NCI-H460 (cell line): ENCODE measurements around the gene RGPD6. TPM values are rescaled to one million over a fixed set of nuclear protein-coding genes. Genes with fewer than 3 reads are reported as not detected.
"Not testable (repeated sequence)": the region's sequence is repeated elsewhere in the genome, so short reads cannot be mapped to it uniquely, and the experiment has no call there.

Experiments
- DNase-seq: peaks from one replicate; pipeline ENCODE4 v3.0.0-alpha.2; 2016; ENCODE audit warnings: low read depth; ENCODE audit errors: extremely low read depth
- polyA plus RNA-seq: library from polyadenylated mRNA; depleted of rRNA; stranded (reverse); fragments of >200 nt; gene quantifications from 2 replicates; pipeline ENCODE4 v1.2.3, GENCODE V29; 2014; cell fraction: nucleus; rRNA removed
- total RNA-seq: library from RNA; depleted of rRNA; stranded (reverse); fragments of >200 nt; shearing (Covaris generic); gene quantifications from 2 replicates; pipeline ENCODE4 v1.2.3, GENCODE V29; 2014; rRNA removed

RGPD6 gene
- total RNA-seq: 18.0 and 20.6 TPM in 2 replicates
- 15.6 and 18.3 TPM in 2 replicates for polyA plus RNA-seq

DNA sequence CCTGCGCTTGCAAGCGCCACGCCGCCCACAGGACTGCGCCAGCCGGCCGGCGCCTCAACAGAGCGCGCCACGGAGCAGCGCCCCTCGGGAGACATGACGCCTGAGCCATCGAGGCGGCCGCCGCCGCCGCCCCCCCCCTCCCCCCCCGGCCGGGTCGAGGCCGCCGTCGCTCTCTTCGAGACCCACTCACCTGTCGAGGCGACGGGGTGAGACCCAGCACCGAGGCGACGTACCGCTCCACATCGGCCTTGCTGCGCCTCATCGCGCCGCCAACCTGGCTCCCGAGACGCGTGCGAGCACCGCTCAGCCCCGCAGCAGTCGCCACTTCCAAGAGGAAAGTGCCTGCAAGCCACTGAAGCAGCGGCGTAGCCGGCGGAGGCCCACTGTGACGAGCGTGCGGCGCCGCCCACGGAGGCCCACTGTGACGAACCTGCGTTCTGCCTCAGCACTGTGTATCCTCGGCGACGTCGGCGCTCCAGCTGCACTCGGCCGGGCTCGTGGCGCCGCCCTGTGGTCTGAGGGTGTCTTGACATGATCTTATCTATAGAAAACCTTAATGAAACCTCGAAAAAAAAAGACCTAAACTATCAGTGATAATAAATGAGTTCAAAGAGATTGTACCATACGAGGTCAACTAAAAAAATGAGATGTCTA is at the start of gene RGPD6:
RGPD6 (minus strand) TSS at position 460 of the 654 bp plus-strand sequence; CDS start at position 262, 198 bp downstream.
- not testable (repeated sequence) for DNase-seq

DNA sequence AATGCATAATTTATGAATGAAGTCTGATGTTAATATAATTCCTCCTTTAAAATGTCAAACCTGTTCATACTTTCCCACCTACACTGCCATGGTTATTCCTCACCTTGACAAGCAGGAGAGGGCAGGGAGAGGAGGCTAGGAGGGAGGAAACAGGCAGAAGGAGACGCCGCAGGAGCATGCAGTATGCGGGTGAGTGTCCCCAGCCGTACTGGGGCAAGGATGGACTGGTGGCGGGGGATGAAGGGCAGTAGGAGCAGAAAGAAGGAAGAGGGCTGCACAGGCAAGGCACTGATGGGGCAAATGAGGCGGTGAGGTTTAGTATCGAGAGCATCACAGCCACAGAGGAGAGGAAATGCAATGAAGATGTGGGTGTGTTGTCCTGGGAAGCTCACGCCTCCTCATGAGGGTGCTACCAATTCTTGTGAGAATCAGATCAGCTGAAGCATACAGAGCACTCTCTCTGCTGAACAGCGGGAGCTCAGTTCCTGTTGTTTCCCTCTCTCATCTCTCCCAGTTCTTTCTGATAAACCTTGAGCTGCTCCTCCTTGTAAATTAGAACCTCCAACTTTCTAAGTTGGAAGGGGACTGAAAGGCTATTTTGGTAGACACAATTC is 42.4 kb upstream of the RGPD6 start:
- DNase-seq: not testable (repeated sequence)

DNA sequence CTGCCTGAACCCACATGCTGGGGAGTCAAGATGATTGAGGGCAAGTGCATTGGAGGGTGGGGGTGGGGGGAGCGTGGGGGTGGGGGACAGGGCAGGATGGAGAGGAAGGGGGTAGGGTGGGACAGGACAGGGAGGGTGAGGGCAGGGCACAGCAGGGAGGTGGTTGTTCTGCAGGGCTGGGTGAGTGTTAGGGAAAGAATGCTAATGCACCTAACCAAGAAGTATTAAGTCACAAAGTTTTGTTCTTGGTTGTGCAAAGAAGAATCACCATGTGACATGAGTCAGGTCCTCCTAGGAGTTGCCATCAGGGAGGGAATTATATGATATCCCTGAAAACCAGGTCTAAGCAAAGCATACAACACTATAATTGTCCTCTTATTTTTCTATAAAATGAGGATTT is 36.9 kb upstream of the RGPD6 start:
- not testable (repeated sequence) for DNase-seq

DNA sequence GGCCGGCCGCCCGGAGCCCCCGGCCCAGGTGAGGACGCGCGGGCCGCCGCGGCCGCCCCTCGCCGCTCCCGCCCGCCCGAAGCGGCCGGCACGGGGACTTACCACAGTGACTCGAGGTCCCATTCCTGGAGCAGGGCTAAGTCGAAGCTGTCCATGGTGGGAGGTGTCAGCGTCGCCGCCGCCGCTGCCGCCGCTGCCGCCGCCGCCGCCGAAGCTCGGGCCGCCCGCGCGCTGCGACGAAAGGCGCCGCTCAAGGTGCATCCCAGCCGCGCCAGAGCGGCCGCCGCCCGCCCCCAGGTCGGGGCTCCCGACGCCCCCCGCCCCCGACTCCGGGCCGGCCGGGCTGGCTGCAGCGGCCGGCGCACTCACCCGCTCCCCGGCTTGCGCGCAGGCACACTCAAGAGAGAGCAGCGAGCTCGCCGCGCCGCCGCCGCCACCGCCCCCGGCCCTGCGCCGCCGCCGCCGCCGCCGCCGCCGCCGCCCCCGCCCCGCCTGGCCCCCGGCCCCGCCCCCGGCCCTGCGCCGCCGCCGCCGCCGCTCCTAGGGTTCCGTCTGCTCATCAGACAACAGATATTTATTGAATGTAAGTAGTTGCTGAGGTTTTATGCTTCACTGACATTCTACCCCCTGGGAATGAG is 33.7 kb upstream of the RGPD6 start:
- DNase-seq: not testable (repeated sequence)

DNA sequence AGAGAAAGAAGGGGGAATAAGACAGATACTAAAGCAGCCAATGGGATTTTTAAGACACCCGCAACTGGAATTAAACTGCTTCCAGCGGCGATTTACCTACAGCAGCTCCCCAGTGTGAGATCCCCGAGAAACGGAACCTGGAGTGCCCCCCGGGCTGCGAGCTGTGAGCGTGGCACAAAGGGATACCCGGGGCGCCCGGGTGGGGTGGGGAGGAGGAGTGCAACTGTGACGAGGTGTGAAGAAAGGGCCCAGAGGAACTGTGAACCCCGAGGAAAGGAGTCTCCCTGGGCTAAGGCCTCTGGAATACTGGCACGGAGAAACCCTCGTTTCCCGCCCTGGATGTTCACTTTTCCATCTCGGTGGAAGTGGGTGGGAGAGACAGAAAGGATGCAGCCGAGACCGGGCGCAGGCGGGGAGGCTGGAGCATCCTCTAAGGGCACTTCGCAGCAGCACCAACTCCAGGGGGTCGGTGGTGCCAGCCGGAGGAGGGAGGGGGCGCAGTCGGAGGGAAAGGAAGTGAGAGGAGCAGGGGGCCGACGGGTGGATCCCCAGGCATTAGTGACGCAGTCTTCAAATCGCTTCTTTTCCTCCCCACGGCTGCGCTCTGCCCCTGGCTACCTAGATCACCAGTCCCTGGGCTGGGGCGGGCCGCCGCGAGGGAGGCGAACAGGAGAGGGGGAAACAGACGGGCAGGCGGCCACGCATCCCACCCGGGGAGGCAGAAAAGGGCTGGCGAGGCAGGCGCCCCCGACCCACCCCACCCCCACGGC is 33.0 kb upstream of the RGPD6 start:
- DNase-seq: not testable (repeated sequence)

DNA sequence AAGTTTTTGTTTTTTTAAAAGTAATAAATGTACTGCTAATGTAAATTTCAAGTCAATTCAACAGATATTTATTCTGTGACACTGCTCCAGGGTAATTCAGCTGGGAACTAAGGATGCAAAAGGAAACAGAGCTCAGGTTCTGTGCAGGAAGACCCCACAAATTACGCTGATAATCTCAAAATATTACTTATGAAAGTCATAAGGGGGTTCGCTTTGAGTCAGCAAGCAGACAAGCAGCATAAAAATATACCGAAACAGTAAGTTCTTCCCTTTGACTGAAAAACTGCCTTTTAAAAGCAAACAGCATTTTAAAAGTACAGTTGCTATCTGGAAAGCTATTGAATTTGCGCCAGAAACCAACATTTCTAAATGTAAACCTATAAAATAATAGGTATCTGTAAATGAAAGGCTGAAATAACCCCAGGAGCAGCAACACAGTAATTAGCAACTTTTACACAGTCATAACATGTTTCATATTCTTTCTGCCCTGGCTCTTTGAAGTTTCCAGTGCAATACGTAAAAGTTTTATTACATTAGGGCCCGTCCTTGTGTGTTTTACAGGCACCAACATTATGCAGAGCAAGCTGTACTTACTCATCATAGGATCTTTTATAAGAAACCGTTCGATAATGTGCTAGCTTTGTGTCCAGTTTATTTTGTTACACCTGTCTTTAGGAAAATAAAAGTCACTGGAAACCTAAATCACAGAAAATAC is 31.9 kb upstream of the RGPD6 start:
- not testable (repeated sequence) for DNase-seq

DNA sequence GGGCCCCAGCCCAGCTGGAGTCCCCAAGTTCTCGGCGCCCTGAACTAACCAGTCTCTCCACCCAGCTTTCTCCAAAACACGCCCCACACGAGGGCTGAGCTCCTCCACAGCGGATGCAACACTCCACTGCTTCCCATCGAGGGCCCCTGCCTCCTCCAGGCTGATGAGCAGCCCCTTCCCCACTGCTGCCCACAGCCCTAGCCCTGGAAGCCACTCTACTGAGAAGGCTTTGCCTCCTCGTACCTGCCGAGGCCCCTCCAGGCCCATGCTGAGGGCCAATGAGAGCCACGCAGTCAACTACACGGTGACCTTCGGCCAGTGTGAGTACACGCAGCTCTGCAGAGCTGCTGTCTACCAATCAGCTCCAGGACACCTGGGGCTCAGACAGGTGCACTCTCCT is 28.0 kb upstream of the RGPD6 start:
- not testable (repeated sequence) for DNase-seq

DNA sequence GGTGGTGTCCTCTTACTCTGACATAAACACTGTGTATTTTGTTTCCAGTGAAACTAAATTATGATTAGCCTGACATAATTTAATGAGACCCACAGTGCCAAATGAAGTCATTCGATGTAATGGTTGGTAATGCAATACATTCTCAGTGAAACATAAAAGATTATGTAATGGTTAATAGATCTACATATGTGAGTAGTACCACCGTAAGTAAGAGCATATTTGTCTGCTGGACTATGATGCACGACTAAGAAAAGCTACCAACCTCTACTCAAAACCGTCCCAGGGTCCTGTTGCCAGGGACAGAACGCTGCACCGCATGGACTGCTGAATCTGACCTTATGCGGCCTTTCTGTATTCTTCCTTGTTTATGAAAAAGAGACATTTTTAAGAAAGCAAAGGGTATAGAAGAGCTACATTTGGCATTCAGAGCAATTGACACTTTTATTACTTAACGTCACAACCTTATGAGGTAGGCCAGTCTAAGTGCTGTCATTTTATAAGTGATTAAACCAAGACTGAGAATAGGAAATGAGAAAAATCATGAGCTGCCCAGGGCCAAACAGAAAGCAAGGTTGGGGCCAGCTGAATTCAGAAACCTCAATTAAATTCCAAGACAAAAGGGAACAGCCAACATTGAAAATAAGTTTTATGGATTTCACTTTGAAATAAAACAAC is 27.0 kb upstream of the RGPD6 start:
- DNase-seq: not testable (repeated sequence)

DNA sequence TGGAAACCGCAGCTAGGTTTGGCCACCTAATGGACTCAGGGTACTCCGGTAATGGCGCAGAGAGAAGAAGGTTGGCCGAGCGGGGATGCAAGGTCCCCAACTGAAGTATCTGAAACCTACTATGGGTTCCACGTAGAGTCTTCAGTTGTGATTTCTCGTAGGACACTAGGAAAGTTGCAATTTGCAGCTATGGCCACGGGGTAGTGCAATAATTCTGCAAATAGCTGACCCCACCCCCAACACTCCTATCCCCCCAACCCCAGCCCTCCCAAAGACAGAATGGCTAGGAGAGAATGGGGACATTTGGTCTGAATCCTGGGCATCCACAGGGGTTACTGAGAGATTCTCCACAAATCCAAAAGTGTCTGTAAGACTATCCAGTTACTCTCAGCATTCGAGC is 25.1 kb upstream of the RGPD6 start:
- not testable (repeated sequence) for DNase-seq

DNA sequence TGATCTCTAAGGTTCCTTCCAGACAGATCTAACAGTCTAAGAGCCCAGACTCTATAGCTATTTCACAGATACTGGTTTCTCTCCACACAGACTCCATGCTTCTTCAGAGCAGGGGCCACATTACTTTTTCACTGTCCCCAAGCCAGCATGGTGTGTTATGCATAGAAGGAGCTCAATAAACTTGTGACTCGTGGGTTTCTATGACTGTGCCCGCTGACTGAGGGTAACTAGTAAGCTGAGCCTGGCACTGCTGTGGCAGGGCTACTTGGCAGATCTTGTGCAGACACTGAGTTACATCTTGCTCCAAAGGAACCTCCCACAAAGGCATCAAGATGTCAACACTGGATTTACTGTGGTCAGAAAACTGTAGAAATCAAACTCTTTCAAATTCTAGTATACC is 15.0 kb upstream of the RGPD6 start:
- not testable (repeated sequence) for DNase-seq

DNA sequence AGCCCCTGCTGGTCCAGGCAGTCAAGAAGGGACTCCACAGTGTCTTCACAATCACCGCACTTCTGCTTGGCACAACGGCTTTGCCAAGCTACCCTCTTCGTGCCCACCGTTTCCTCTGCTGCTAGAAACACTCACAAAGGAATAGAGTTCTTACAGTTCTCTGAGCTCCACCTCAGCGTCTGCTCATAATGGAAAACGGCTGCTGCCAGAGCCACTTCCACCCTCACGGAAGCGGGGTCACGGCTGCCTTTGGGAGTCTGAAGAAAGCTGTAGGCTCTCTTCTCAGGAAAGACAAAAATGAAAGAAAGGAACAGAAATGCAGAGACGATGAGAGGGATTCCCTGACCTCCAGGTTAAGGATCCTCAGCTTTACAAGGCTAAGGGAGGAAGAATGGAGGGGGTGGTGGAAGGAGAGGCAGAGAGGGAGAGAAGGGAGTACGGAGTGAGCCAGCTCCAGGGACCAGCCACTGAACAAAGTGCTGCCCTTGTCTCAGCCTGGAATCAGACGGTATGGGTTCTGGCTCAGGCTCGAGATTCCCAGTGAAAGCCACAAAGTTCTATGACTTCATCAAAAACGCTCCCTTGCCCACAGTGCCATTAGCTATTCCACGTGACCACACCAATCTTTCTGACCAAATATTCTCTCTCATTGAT is 12.8 kb upstream of the RGPD6 start:
- DNase-seq: not testable (repeated sequence)

DNA sequence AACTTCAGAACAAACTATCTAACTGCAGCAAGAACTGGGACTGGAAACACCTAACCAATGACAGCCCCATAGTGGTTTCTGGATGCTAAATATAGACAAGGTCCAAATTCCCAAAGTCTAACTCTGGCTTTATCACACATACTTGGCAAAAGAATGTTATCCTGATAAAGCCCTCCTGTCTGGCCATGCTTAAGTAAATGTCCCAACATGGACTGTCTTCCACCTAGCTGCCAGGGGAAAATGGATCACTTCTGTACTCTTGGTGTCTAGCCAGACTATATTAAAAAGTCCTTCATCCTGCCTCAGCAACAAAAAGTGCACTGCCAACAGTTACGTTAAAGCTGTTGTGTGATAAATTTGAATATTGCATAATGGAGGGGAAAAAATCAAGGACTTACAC is 11.5 kb upstream of the RGPD6 start:
- DNase-seq: not testable (repeated sequence)

DNA sequence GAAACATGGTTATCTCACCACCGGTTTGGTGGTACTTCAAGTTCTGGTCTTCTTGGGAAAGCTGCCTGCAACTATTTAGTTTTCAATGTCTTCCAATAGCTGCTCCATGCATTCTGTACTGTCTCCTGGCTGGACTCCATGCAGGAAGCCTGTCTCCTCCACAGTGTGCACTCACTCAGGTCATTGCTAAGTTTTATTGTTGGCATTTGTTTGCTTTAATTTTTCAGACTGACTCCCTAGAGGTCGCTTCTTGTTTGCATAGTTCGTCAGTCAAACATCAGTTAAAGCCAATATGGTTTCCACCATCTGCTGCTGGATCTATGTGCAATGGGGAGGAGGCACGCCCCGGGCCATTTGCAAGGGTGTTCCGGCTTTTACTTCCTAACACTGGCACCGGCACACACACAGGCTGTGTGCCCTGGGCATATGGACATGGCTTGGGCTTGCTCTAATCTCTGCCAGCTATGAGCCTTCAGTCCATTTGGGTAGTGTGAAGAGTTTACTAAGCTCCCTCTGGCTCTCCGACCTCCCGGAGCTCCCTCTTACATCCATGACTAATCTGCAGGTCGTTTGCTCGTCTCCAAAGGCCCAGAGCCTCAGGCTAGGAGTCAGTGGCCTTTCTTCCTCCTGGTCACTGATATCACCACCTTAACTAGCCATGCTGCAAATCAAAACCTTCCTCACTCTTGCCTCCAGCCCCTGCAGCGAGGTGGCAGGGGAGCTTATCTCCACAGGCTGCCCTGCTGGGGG is 2.4 kb upstream of the RGPD6 start:
- not testable (repeated sequence) for DNase-seq

DNA sequence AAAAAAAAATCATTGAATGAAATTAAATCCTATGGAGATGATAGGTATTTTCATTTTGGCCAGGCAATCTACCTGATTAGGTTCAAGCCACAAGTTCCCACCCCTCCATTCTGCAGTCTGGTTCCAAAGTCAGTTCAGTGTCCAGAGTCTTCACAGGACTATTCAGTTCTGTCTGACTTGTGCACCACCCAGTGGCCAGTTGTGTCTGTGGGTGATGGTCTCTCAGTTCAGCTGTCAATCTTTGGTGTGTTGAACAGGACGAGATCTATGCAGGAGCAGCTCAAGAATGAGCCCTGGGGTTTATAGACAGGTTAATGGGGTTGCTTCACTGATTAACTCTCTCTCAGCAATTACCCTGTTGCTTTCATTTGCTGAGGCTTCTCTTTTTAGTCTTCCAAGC is 1.4 kb upstream of the RGPD6 start:
- not testable (repeated sequence) for DNase-seq

DNA sequence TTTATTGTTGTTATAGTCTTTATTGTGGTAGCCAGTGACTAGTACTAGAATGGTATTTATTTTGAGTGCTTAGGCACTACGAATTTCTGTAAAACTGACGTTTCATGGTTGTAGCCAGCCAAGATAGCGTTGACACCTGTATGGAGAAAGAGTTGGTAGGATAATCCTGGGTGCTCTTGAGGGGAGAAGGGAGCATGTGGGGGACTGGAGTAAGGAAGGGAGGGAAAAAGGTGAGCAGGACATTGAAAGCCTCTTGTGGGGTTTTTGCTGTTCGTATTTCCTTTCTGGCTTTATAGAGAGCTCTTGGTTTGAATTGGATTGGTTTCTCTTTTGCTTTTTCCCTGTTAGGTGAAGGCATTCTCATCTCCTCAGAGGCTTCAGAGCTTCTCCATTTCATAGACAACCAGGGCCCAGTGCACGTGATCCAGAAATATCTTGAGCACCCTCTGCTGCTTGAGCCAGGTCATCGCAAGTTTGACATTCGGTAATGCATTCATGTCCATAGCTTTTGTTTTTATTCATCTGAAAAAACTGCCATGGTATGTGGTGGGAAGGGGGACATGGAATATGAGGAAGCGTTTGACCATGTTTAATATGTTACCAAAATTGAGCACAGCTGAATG is 77.2 kb downstream of the RGPD6 start:
- not testable (repeated sequence) for DNase-seq

DNA sequence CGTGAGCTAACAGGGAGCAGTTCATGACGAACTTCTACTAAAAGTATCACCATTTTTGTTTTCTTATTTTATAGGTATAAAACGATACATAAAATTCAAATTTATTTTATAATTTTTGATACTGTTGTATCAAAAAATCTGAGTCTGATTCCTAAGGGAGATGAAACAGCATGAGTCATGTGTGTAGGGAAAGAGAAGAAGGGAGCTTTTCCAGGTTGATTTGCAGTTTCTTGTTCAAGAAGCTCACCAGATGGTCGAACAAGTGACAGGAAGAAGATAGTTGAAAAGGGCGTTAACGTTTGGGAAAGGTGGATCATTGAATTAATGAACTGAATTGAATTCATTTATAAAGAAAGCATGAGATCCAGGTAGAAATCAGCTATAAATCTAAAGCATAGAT is 81.0 kb downstream of the RGPD6 start:
- not testable (repeated sequence) for DNase-seq

DNA sequence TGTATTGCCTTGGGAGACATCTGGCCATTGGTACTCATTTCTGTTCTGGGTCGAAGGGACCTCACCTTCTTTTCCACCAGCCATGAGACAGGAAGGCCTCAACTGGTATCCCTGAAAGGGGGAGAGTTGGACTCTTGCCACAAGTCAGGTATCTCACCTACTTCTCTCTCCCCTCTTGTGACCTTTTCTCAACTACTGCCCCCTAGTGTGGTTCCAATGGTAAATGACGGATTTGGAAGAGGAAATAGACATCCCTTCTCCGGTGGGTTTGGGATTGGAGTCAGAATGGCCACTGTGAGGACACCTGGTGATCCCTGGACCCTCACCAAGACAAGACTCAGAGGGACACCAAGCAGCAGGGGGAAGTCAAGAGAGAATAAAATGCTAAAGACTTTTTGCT is 82.5 kb downstream of the RGPD6 start:
- DNase-seq: not testable (repeated sequence)

DNA sequence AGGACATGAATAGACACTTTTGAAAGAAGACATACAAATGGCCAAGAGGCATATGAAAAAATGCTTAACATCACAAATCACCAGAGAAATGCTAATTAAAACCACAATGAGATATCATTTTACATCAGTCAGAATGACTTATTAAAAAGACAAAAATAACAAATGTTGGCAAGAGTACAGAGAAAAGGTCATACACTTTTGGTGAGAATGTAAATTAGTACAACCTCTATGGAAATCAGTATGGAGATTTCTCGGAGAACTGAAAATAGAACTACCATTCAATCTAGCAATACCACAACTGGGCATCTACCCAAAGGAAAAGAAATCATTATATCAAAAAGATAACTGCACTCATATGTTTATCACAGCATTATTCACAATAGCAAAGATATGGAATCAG is 88.0 kb downstream of the RGPD6 start:
- not testable (repeated sequence) for DNase-seq
